HEK293T (cell line): ENCODE results near the gene BCR.

Experiments
- CTCF ChIA-PET: fragments of 350-600 bp; formaldehyde crosslinking; extraction: SDS; loops from one replicate; lab custom pipeline; 2021; ENCODE audit warnings: antibody characterized with exemption, inconsistent platforms; lab: Yijun Ruan, JAX
- POLR2A ChIA-PET: fragments of 350-600 bp; formaldehyde crosslinking; extraction: SDS; loops from one replicate; lab custom pipeline; 2020; ENCODE audit warnings: antibody characterized with exemption, inconsistent platforms; lab: Yijun Ruan, JAX
- DNase-seq: peaks from one replicate; pipeline ENCODE4 v3.0.0; 2012; ENCODE audit warnings: mixed read lengths; ENCODE audit errors: extremely low spot score
- ARNT ChIP-seq: fragments of 450-650 bp; IDR thresholded peaks from 2 replicates; pipeline ENCODE4 v1.6.1; 2017; ENCODE audit warnings: mild to moderate bottlenecking
- BHLHE40 ChIP-seq: fragments of 450-650 bp; IDR thresholded peaks from 2 replicates; pipeline ENCODE4 v1.6.1; 2016; ENCODE audit warnings: mild to moderate bottlenecking, moderate library complexity, borderline replicate concordance
- CTBP1 ChIP-seq: fragments of 450-650 bp; IDR thresholded peaks from 2 replicates; pipeline ENCODE4 v1.6.1; 2016; ENCODE audit warnings: borderline replicate concordance
- ELF4 ChIP-seq: fragments of 450-650 bp; IDR thresholded peaks from 2 replicates; pipeline ENCODE4 v1.6.1; 2017; ENCODE audit warnings: antibody characterized with exemption
- FOXA1 ChIP-seq: fragments of 450-650 bp; IDR thresholded peaks from 2 replicates; pipeline ENCODE4 v1.6.1; 2016; ENCODE audit warnings: mild to moderate bottlenecking
- FOXK2 ChIP-seq: fragments of 450-650 bp; IDR thresholded peaks from 2 replicates; pipeline ENCODE4 v1.6.1; 2016; ENCODE audit warnings: mild to moderate bottlenecking
- FOXM1 ChIP-seq: fragments of 450-650 bp; IDR thresholded peaks from 2 replicates; pipeline ENCODE4 v1.6.1; 2017; ENCODE audit warnings: mild to moderate bottlenecking, borderline replicate concordance
- HDGF ChIP-seq: fragments of 450-650 bp; IDR thresholded peaks from 2 replicates; pipeline ENCODE4 v1.6.1; 2017; ENCODE audit warnings: antibody characterized with exemption, borderline replicate concordance
- L3MBTL2 ChIP-seq: fragments of 450-650 bp; conservative IDR thresholded peaks from 2 replicates; pipeline ENCODE4 v1.6.1; 2016; ENCODE audit warnings: mild to moderate bottlenecking
- LEF1 ChIP-seq: fragments of 450-650 bp; IDR thresholded peaks from 2 replicates; pipeline ENCODE4 v1.6.1; 2017; ENCODE audit warnings: mild to moderate bottlenecking, borderline replicate concordance
- NFRKB ChIP-seq: fragments of 450-650 bp; IDR thresholded peaks from 2 replicates; pipeline ENCODE4 v1.6.1; 2016; ENCODE audit warnings: mild to moderate bottlenecking, moderate library complexity
- SP1 ChIP-seq: fragments of 450-650 bp; IDR thresholded peaks from 2 replicates; pipeline ENCODE4 v1.6.1; 2017
- SUZ12 ChIP-seq: fragments of 450-650 bp; IDR thresholded peaks from 2 replicates; pipeline ENCODE4 v1.6.1; 2016; ENCODE audit warnings: mild to moderate bottlenecking
- TARDBP ChIP-seq: fragments of 450-650 bp; IDR thresholded peaks from 2 replicates; pipeline ENCODE4 v1.6.1; 2016
- ZNF384 ChIP-seq: fragments of 450-650 bp; IDR thresholded peaks from 2 replicates; pipeline ENCODE4 v1.6.1; 2016
- TF ChIP-seq, protein P1 (sequence below): fragments of 450-650 bp; IDR thresholded peaks from 2 replicates; pipeline ENCODE4 v1.6.1; 2016

BCR gene

DNA sequence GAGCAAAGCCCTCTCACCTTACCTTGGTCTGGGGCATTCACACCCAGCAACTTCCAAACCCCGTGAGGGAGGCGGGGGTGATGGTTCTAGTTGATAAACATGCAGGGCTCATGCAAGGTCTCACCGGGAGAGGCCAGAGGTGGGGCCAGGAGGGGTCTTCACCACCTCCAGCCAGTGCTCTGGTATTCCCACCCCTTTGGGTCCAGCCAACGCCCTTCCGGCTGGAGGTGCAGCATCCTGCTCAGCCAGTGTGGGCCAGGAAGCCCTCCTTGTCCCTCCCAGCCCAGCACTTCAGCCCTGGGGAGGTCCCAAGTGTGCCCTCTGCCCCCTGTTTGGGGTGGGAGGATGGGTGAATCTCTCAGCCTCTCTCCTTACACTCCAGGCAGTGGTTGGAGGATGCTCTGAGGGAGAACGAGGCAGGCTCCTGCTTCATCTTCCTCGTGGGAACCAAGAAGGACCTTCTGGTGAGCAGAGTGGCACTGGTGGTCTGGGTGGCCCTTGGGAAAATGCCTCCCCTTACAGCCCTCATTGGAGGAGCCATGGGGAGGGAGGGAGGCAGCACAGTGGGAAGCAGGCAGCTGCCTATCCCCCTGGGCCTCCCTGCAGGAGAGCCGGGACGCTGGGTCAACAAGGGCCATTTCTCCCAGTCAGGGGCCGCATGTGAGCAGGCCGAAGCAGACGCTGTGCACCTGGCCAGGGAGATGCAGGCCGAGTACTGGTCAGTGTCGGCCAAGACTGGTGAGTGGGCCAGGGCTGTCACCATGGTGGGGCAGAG is 21.6 kb upstream of the BCR start:
- TF ChIP-seq BHLHE40 (no peak), SP1 (no peak), FOXK2 (no peak), L3MBTL2 (no peak), ELF4 (no peak), FOXA1 (no peak), CTBP1 (no peak), SUZ12 (no peak), NFRKB (no peak), ARNT (no peak), TARDBP (no peak)
- TF ChIP-seq, protein P1, sequence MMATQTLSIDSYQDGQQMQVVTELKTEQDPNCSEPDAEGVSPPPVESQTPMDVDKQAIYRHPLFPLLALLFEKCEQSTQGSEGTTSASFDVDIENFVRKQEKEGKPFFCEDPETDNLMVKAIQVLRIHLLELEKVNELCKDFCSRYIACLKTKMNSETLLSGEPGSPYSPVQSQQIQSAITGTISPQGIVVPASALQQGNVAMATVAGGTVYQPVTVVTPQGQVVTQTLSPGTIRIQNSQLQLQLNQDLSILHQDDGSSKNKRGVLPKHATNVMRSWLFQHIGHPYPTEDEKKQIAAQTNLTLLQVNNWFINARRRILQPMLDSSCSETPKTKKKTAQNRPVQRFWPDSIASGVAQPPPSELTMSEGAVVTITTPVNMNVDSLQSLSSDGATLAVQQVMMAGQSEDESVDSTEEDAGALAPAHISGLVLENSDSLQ, result no peak
- CTCF ChIA-PET, result no interaction called here
- DNase-seq, result no peak
- POLR2A ChIA-PET, result no interaction called here

DNA sequence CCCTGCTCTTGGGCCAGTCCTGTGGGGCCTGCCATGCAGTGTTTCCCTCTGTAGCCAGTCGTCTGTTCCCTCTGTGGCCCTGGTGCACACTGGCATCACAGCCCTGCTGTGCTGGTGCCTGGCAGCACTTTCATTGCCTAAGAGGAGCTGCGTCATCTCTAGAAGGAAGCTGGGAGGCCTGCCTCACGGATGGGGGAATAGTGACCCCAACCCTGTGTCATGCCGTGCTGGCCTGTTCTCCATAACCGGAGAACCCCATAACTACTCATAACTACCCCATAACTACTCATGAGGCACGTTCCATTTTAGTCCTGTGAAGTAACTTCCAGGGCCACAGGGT is 21.0 kb upstream of the BCR start:
- TF ChIP-seq ZNF384 (no peak), SP1 (no peak)
- TF ChIP-seq, protein P1, result no peak
- ChIA-PET CTCF (no interaction called here), POLR2A (no interaction called here)
- DNase-seq, result no peak

DNA sequence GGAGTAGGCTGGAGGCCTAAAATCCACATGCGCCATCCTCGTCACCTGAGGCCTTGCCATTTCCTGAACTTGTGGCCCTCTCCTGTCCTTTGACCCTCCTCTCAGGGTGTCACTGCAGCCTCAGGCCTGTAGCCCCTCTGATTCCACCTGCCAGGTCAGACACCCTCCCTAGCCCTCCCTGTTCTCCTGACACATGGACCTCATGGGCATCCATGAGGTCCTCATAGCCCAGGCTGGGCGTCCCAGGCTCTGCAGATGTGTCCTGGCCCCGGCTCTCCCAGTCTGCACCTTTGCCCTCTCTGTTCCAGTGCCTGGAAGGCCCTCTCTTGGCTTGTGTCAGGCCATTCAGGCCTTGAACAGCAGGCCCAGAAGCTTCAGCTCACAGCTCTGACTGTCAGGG is 19.3 kb upstream of the BCR start:
- no peak for DNase-seq
- no peak for TF ChIP-seq LEF1
- TF ChIP-seq FOXA1, result no peak
- TF ChIP-seq CTBP1, result no peak
- no peak for TF ChIP-seq TARDBP
- TF ChIP-seq ZNF384, result no peak
- TF ChIP-seq NFRKB, result no peak
- TF ChIP-seq SP1, result no peak
- TF ChIP-seq L3MBTL2, result no peak
- no peak for TF ChIP-seq ELF4
- TF ChIP-seq SUZ12, result no peak
- no peak for TF ChIP-seq BHLHE40
- TF ChIP-seq, protein P1, result no peak
- no peak for TF ChIP-seq FOXK2
- TF ChIP-seq HDGF, result no peak
- no peak for TF ChIP-seq ARNT
- no peak for TF ChIP-seq FOXM1
- ChIA-PET POLR2A (no interaction called here), CTCF (no interaction called here)

DNA sequence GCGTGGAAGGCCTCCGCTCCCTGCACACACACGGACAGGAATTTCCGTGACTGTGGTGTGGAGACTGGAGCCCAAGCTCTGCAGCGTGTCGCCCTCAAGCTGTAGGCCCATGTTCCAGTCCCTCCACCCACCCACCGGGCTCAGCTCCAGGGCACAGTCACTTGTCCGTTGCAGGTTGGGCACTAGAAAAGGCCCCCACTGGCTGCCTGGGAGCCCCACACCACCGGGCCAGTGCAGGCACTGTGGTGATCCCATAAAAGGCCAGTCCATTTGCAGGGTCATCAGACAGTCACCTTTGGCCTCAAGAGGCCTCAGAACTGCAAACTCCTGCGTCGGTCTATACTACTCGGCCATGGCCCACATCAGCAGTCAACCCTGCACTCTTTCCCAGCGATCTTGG is 18.7 kb upstream of the BCR start:
- POLR2A ChIA-PET, result no interaction called here
- CTCF ChIA-PET, result no interaction called here
- TF ChIP-seq TARDBP (no peak), SUZ12 (no peak), ELF4 (no peak), LEF1 (no peak), FOXK2 (no peak), BHLHE40 (no peak), FOXM1 (no peak), CTBP1 (no peak), SP1 (no peak), L3MBTL2 (no peak), NFRKB (no peak), FOXA1 (no peak), ZNF384 (no peak), ARNT (no peak)
- TF ChIP-seq, protein P1, result no peak
- DNase-seq, result no peak

DNA sequence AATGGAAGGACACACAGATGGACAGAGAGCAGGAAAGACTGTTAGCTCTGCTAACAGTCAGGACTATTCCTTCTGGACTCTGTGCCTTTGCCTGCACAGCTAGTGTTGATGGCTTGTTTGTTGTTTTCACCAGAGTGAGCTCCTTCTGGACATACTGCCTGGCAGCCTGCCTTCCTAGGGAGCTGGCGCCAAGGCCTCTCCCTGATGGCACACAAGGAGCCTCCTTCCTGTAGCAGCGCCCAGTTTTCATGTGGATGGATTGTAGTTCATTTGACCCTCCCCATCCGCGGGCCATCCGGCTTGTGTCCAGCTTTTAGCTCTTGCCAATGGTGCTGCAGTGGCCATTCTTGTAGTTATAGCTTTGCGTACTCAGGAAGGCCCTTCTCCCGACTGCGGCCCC is 16.6 kb upstream of the BCR start:
- no peak for DNase-seq
- ChIA-PET POLR2A (no interaction called here), CTCF (interaction anchor here (0.9 to 1.5 kb wide), 2 partner anchors 15 to 206 kb away, joined by 3 to 4 read pairs; no protein-coding TSS in a partner anchor)
- TF ChIP-seq FOXM1, result no peak

DNA sequence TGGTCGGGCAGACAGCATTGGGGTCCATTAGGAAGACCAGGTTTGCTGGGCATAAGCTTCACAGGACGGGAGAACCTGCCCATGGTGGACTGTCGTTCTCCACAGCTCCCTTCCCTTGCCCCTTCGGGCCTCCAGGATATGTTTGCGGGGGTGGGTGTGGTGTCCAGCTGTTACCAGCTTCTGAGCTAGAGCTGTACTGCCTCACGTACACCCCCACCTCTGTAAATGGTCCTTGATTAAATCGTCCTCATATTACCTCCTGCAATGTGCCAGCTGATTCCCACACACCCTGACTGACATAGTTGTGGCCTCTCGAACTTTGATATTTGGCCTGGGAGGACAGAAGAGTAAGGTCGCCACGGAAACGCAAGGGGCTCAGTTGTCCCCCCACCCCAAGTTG is 16.2 kb upstream of the BCR start:
- CTCF ChIA-PET, result interaction anchor here (0.9 to 1.5 kb wide), 2 partner anchors 15 to 206 kb away, joined by 3 to 4 read pairs; no protein-coding TSS in a partner anchor
- POLR2A ChIA-PET, result no interaction called here
- TF ChIP-seq BHLHE40 (no peak), HDGF (no peak), L3MBTL2 (no peak), ZNF384 (no peak), NFRKB (no peak), LEF1 (no peak), ARNT (no peak), SP1 (no peak), ELF4 (no peak), FOXA1 (no peak), FOXK2 (no peak)
- TF ChIP-seq, protein P1, result no peak
- DNase-seq, result no peak
